ENCODE data around the gene RAD9A. TPM values are rescaled to one million over a fixed set of nuclear protein-coding genes. Genes with fewer than 3 reads are reported as not detected.

Gene RAD9A
- total and polyA plus RNA-seq, 9 of the 15 experiments (the other 6 are each of a cell fraction or from before 2014, with no cell fraction given): 1.4 to 41.2 (median 16.1) TPM

GRCh38 chr11:67401495-67402191 is 9.9 kb downstream of the RAD9A start, which contains the start of gene PPP1CA (continued):
- TF ChIP-seq, protein P1, sequence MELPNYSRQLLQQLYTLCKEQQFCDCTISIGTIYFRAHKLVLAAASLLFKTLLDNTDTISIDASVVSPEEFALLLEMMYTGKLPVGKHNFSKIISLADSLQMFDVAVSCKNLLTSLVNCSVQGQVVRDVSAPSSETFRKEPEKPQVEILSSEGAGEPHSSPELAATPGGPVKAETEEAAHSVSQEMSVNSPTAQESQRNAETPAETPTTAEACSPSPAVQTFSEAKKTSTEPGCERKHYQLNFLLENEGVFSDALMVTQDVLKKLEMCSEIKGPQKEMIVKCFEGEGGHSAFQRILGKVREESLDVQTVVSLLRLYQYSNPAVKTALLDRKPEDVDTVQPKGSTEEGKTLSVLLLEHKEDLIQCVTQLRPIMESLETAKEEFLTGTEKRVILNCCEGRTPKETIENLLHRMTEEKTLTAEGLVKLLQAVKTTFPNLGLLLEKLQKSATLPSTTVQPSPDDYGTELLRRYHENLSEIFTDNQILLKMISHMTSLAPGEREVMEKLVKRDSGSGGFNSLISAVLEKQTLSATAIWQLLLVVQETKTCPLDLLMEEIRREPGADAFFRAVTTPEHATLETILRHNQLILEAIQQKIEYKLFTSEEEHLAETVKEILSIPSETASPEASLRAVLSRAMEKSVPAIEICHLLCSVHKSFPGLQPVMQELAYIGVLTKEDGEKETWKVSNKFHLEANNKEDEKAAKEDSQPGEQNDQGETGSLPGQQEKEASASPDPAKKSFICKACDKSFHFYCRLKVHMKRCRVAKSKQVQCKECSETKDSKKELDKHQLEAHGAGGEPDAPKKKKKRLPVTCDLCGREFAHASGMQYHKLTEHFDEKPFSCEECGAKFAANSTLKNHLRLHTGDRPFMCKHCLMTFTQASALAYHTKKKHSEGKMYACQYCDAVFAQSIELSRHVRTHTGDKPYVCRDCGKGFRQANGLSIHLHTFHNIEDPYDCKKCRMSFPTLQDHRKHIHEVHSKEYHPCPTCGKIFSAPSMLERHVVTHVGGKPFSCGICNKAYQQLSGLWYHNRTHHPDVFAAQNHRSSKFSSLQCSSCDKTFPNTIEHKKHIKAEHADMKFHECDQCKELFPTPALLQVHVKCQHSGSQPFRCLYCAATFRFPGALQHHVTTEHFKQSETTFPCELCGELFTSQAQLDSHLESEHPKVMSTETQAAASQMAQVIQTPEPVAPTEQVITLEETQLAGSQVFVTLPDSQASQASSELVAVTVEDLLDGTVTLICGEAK (IDR thresholded peaks at IDR 0.05): no peak
- TF ChIP-seq, protein P1 (CRISPR knock-in tag; IDR thresholded peaks at IDR 0.05): no peak
- no peak for TF ChIP-seq NCOA6 (IDR thresholded peaks at IDR 0.05)
- TF ChIP-seq NFE2L1 (tag; IDR thresholded peaks at IDR 0.05; ENCODE audit: borderline replicate concordance, low read depth): no peak
- no peak for TF ChIP-seq CBFB (CRISPR knock-in tag; IDR thresholded peaks at IDR 0.05)
- no peak for TF ChIP-seq ZNF140 (CRISPR knock-in tag; IDR thresholded peaks at IDR 0.05)
- TF ChIP-seq HMG20A (CRISPR knock-in tag; conservative IDR thresholded peaks at IDR 0.05): no peak
- 0 out of 4 replicates have a peak, but pooled peaks of 1 of the 2 experiments have one; percentile 4 for TF ChIP-seq TEAD1 (CRISPR knock-in tag; IDR thresholded peaks at IDR 0.05)
- no peak for TF ChIP-seq HBP1 (CRISPR knock-in tag; IDR thresholded peaks at IDR 0.05)
- no peak for TF ChIP-seq MYC (IDR thresholded peaks at IDR 0.05; ENCODE audit: low read depth, low read length)
- TF ChIP-seq MYC (CRISPR knock-in tag; IDR thresholded peaks at IDR 0.05; ENCODE audit: borderline replicate concordance, low read depth): no peak
- no peak for TF ChIP-seq NUFIP1 (IDR thresholded peaks at IDR 0.05; ENCODE audit: partially characterized antibody)
- TF ChIP-seq ZBTB17 (CRISPR knock-in tag; IDR thresholded peaks at IDR 0.05): peak; percentile 97
- no peak for TF ChIP-seq MXI1 (IDR thresholded peaks at IDR 0.05; ENCODE audit: low read depth, low read length)
- TF ChIP-seq CCAR2 (IDR thresholded peaks at IDR 0.05; ENCODE audit: low read depth, low read length): no peak
- TF ChIP-seq FOXA1 (IDR thresholded peaks at IDR 0.05; ENCODE audit: borderline replicate concordance): no peak
- no peak for TF ChIP-seq ZBTB8A (IDR thresholded peaks at IDR 0.05; ENCODE audit: partially characterized antibody)
- peak; percentile 63 for TF ChIP-seq ZBTB7A (IDR thresholded peaks at IDR 0.05; ENCODE audit: borderline replicate concordance, control insufficient read depth, low read depth, low read length)
- no peak for TF ChIP-seq NFIX (CRISPR knock-in tag; IDR thresholded peaks at IDR 0.05; ENCODE audit: low read depth)
- TF ChIP-seq ZNF174 (CRISPR knock-in tag; IDR thresholded peaks at IDR 0.05): no peak
